Measurements from ENCODE around the gene RNU2-1. TPM values are rescaled to one million over a fixed set of nuclear protein-coding genes. Genes with fewer than 3 reads are reported as not detected.

The RNU2-1 gene
- total and polyA plus RNA-seq, 5 experiments from 2014 or later = 8,620 to 8,904 TPM; not detected in 3

Other genes starting within 250 kb of the RNU2-1 start
- gene RPL27, start 235.6 kb downstream of the RNU2-1 start, total RNA-seq = 1,000 to 10,000 TPM; 1,609 to 1,640 TPM
- 1,000 to 10,000 TPM; 2,416 to 2,846 (median 2,434) TPM for gene RPL27, start 235.6 kb downstream of the RNU2-1 start, polyA plus RNA-seq
- gene IFI35, start 227.2 kb downstream of the RNU2-1 start, total RNA-seq = 10 to 100 TPM; 35.7 to 39.1 TPM
- gene IFI35, start 227.2 kb downstream of the RNU2-1 start, polyA plus RNA-seq = 10 to 100 TPM; 44.8 to 49.8 (median 47.2) TPM
- 10 to 100 TPM; 36.7 to 42.2 TPM for gene VAT1, start 211.6 kb downstream of the RNU2-1 start, total RNA-seq
- gene VAT1, start 211.6 kb downstream of the RNU2-1 start, polyA plus RNA-seq = 10 to 100 TPM; 24.7 to 33.9 (median 28.2) TPM
- gene RND2, start 208.7 kb downstream of the RNU2-1 start, total RNA-seq = under 1 TPM in 1 of 2 experiments, not detected in 1; 0.16 TPM
- gene RND2, start 208.7 kb downstream of the RNU2-1 start, polyA plus RNA-seq = under 1 TPM in 2 of 3 donors, not detected in 1; 0.08 to 0.09 TPM
- 1 to 10 TPM; 5.8 to 6.2 TPM for gene BRCA1, start 108.6 kb downstream of the RNU2-1 start, total RNA-seq
- 1 to 10 TPM in 2 of 3 donors, under 1 TPM in 1; 0.35 to 1.8 (median 1.2) TPM for gene BRCA1, start 108.6 kb downstream of the RNU2-1 start, polyA plus RNA-seq
- gene NBR1, start 62.8 kb downstream of the RNU2-1 start, total RNA-seq = 10 to 100 TPM; 81.3 to 88.0 TPM
- 10 to 100 TPM; 63.3 to 73.2 (median 68.1) TPM for gene NBR1, start 62.8 kb downstream of the RNU2-1 start, polyA plus RNA-seq
- gene TMEM106A, start 22.1 kb downstream of the RNU2-1 start, total RNA-seq = 10 to 100 TPM; 17.3 to 18.0 TPM
- 1 to 10 TPM; 4.1 to 5.5 (median 4.2) TPM for gene TMEM106A, start 22.1 kb downstream of the RNU2-1 start, polyA plus RNA-seq
- 1 to 10 TPM; 1.4 to 2.1 TPM for gene CCDC200, start 5.4 kb downstream of the RNU2-1 start, total RNA-seq
- gene CCDC200, start 5.4 kb downstream of the RNU2-1 start, polyA plus RNA-seq = under 1 TPM in 2 of 3 donors, not detected in 1; 0.69 to 0.73 TPM
- gene ARL4D, start 165.0 kb upstream of the RNU2-1 start, total RNA-seq = 1 to 10 TPM; 1.6 to 2.4 TPM
- gene ARL4D, start 165.0 kb upstream of the RNU2-1 start, polyA plus RNA-seq = 1 to 10 TPM; 1.1 to 3.2 (median 2.2) TPM
- gene DHX8, start 250.0 kb upstream of the RNU2-1 start, total RNA-seq = 10 to 100 TPM; 67.1 to 81.0 TPM
- gene DHX8, start 250.0 kb upstream of the RNU2-1 start, polyA plus RNA-seq = 10 to 100 TPM; 16.3 to 28.4 (median 28.2) TPM